ENCODE data around the gene RNU2-1.

- TF ChIP-seq CTCF (IDR thresholded peaks at IDR 0.05): no peak
- TF ChIP-seq EP300 (IDR thresholded peaks at IDR 0.05): no peak
- no peak for TF ChIP-seq POLR2AphosphoS5 (IDR thresholded peaks at IDR 0.05)
- no peak for TF ChIP-seq POLR2A (IDR thresholded peaks at IDR 0.05)
These were observed 18.4 kb downstream of the RNU2-1 start for GRCh38 chr17:43215341-43215740.

All from stomach (tissue), 4 donors.